Gastroesophageal sphincter (tissue), 3 donors: ENCODE data around the gene NDUFB11.

Experiments
- CTCF ChIP-seq, 4 experiments: fragments of 200-600 bp in 2 of 4; fragments of 450-650 bp in 2 of 4; sonication (generic) in 1 of 4; IDR thresholded peaks; one replicate each; pipeline ENCODE4 v1.5.1; 2017 to 2019; ENCODE audit warnings: antibody characterized with exemption in 4 of 4, mild to moderate bottlenecking in 2 of 4, moderate library complexity in 2 of 4
- EP300 ChIP-seq: sonication (generic); formaldehyde crosslinking; IDR thresholded peaks from one replicate; pipeline ENCODE4 v1.6.1; 2017; ENCODE audit warnings: antibody characterized with exemption, mild to moderate bottlenecking
- POLR2AphosphoS5 ChIP-seq: sonication (generic); formaldehyde crosslinking; IDR thresholded peaks from one replicate; pipeline ENCODE4 v1.6.1; 2017; ENCODE audit warnings: antibody characterized with exemption

DNA sequence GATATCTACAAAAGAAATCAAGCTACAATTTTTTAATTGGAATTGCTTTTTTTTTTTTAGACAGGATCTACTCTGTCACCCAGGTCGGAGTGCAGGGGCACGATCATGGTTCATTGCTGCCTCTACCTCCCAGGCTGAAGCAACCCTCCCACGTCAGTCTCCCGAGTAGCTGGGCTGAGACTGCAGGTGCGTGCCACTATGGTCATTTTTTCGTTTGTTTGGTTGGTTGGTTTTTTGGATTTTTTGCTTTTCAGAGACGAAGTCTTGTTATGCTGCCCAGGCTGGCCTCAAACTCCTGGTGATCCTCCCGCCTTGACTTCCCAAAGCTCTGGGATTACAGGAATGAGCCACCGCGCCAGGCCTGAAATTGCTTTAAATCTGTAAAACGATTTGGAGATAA is 50.6 kb downstream of the NDUFB11 start:
- TF ChIP-seq CTCF (IDR thresholded peaks at IDR 0.05), result no peak
- no peak for TF ChIP-seq EP300
- TF ChIP-seq POLR2AphosphoS5, result no peak
